Stimulated activated memory B cell treated with anti-CD40 and anti-IgM and Interleukin-4, amounts not matched to agents 10 μg/mL and 1 μg/mL and 100 μg/mL, for 72 hours (primary cell): ENCODE measurements around the gene SRM.
A peak's percentile ranks its signal among the peaks of the same experiment; 100 is the strongest.
"Not testable (repeated sequence)": the region's sequence is repeated elsewhere in the genome, so short reads cannot be mapped to it uniquely, and the experiment has no call there.

ENCODE experiments used
- ATAC-seq: fragments of 150-1000 bp; cut with Tn5 transposase; 2 replicates; pipeline ENCODE4 v1.10.0; 2021
- H3K27ac Mint-ChIP-seq: one replicate; pipeline ENCODE4 v1.8.0; 2022; ENCODE audit warnings: mild to moderate bottlenecking, mixed read lengths
- H3K27me3 Mint-ChIP-seq: one replicate; pipeline ENCODE4 v1.8.0; 2022; ENCODE audit warnings: mixed read lengths
- H3K36me3 Mint-ChIP-seq: one replicate; pipeline ENCODE4 v1.8.0; 2022; ENCODE audit warnings: mixed read lengths
- H3K4me1 Mint-ChIP-seq: one replicate; pipeline ENCODE4 v1.8.0; 2022; ENCODE audit warnings: mixed read lengths
- H3K4me3 Mint-ChIP-seq: one replicate; pipeline ENCODE4 v1.8.0; 2022; ENCODE audit warnings: mild to moderate bottlenecking, moderate library complexity, mixed read lengths
- H3K9me3 Mint-ChIP-seq: one replicate; pipeline ENCODE4 v1.8.0; 2022; ENCODE audit warnings: mixed read lengths

The SRM gene

GRCh38 chr1:11059968-11060830, at the start of gene SRM:
Gene SRM (minus strand): TSS chr1:11060018. CDS start chr1:11059943, 75 bp downstream.
- peak within 1 kb of the TSS; percentile 89 for H3K27ac Mint-ChIP-seq
- peak within 1 kb of the TSS; percentile 92 for H3K4me3 Mint-ChIP-seq
- H3K27me3 Mint-ChIP-seq: no peaks in the 10 kb centered on the region
- H3K9me3 Mint-ChIP-seq: no peaks in the 10 kb centered on the region
- H3K36me3 Mint-ChIP-seq: peaks cover 28% of the 10 kb centered on the region
- ATAC-seq: peak; percentile 97
- peaks cover 52% of the 10 kb centered on the region for H3K4me1 Mint-ChIP-seq

GRCh38 chr1:11109047-11109760, 49.4 kb upstream of the SRM start:
- H3K27ac Mint-ChIP-seq: no peak overlapping the region
- H3K4me1 Mint-ChIP-seq: no peaks in the 10 kb centered on the region
- no peak for ATAC-seq
- no peak overlapping the region for H3K4me3 Mint-ChIP-seq
- peaks cover 60% of the 10 kb centered on the region for H3K36me3 Mint-ChIP-seq
- no peaks in the 10 kb centered on the region for H3K9me3 Mint-ChIP-seq
- H3K27me3 Mint-ChIP-seq: no peaks in the 10 kb centered on the region

DNA sequence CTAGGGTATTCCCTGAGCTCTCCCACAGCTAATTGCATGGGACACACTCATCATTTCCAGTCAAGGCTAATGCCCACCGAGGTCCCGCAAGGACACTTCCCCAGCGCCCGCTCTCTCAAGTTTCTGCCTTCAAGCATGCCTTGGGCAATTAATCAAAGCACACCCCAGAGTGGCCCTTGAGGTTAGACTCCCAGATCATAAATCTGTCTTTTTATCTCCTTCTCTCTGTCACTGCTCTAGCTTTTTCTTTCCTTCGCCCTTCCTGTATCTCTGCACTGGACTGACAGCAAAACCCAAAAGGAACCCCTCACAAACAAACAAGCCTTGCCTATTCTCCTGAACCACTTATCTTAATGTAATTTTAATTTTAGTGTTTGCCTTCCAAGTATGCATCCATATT, 47.8 kb upstream of the SRM start:
- Mint-ChIP-seq H3K4me1 (no peaks in the 10 kb centered on the region), H3K27me3 (no peaks in the 10 kb centered on the region), H3K4me3 (no peak overlapping the region)

DNA sequence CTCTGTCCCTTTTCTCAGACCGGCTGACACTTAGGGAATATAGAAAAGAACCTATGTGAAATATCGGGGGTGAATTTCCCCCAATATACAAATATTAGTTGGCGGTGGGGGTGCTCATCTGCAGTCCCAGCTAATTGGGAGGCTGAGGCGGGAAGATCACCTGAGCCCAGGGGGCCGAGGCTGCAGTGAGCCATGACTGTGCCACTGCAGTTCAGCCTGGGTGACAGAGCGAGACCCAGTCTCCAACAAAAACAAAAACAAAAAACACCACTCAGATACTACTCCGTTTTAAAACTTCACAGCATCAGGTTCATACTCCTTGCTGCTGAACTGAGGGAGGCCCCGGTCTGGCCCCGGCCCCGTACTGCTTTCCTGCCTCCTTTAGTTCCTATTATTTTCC, 45.8 kb upstream of the SRM start:
- Mint-ChIP-seq H3K27ac (no peak overlapping the region), H3K4me1 (no peaks in the 10 kb centered on the region), H3K9me3 (no peaks in the 10 kb centered on the region), H3K36me3 (peaks cover 40% of the 10 kb centered on the region), H3K4me3 (no peak overlapping the region), H3K27me3 (no peaks in the 10 kb centered on the region)
- no peak for ATAC-seq

More for the DNA sequence above, 47.8 kb upstream of the SRM start:
- Mint-ChIP-seq H3K27ac (no peak overlapping the region), H3K9me3 (no peaks in the 10 kb centered on the region), H3K36me3 (peaks cover 49% of the 10 kb centered on the region)
- ATAC-seq: no peak

- peak overlapping the region; percentile 3 for H3K27ac Mint-ChIP-seq
- H3K4me3 Mint-ChIP-seq: peak overlapping the region; percentile 8
- H3K36me3 Mint-ChIP-seq: peaks cover 12% of the 10 kb centered on the region
- peaks cover 13% of the 10 kb centered on the region for H3K4me1 Mint-ChIP-seq
- H3K27me3 Mint-ChIP-seq: no peaks in the 10 kb centered on the region
- H3K9me3 Mint-ChIP-seq: no peaks in the 10 kb centered on the region
- no peak for ATAC-seq
These were observed 41.5 kb upstream of the SRM start for GRCh38 chr1:11101347-11101746.

DNA sequence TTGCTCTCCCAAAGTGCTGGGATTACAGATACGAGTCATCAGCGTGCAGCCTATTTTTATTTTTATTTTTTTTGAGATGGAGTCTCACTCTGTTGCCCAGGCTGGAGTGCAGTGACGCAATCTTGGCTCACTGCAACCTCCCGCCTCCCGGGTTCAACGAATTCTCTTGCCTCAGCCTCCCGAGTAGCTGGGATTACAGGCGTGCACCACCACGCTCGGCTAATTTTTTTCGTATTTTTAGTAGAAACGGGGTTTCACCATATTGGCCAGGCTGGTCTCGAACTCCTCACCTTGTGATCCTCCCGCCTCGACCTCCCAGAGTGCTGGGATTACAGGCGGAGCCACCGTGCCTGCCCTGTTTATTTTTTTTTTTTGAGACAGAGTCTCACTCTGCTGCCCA, 41.0 kb upstream of the SRM start:
- H3K4me3 Mint-ChIP-seq, H3K27me3 Mint-ChIP-seq, H3K9me3 Mint-ChIP-seq, H3K36me3 Mint-ChIP-seq, ATAC-seq: not testable (repeated sequence)
- Mint-ChIP-seq H3K4me1 (peaks cover 13% of the 10 kb centered on the region), H3K27ac (peak overlapping the region; percentile 95)

- Mint-ChIP-seq H3K27me3 (no peaks in the 10 kb centered on the region), H3K9me3 (no peaks in the 10 kb centered on the region), H3K27ac (peak overlapping the region; percentile 95), H3K4me3 (peak overlapping the region; percentile 92), H3K36me3 (peaks cover 8% of the 10 kb centered on the region), H3K4me1 (peaks cover 13% of the 10 kb centered on the region)
- ATAC-seq: no peak
These were observed 40.3 kb upstream of the SRM start for GRCh38 chr1:11100149-11100493.

DNA sequence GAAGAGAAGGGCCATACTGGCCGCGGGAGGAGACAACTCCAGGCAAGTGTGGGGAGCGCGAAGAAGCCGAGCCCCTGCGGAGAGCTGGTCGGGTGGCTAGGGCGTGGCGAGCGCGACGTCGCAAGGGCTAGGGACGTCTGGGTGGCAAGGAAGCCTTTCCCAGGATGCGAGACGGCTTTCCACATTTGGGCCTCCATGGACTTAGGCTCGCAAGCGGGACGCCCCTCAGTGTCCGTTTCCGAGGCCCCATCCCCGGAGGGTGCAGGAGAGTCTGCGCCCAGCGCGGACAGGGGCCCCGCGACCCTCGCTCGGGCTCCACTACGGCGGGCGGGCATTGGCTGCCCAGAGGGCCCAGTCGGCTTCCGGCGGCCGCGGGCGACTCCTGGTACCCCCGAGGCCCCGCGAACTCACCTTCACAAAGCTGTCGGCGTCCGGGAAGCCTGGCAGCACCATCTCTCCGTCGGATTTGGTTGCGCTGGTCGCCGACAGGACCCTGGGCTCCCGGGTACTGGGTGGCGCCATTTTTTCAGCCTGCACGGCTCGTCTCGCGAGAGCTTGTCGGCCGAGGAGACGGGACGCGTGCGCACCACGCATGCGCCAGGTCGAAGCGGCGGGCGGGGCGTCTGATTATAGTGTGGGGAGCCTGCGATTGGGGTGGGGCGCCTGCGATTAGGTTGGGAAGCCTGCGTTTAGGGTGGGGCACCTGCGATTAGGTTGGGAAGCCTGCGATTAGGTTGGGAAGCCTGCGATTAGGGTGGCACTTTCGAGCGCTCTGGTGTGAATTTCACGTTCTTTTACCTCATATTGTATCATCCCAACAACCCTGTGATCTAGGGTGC, 39.7 kb upstream of the SRM start, which contains the start of gene EXOSC10:
Gene EXOSC10 (minus strand): TSS at position 560 of the 839 bp plus-strand sequence. CDS start 38 bp downstream, at position 522.
- Mint-ChIP-seq H3K36me3 (peaks cover 8% of the 10 kb centered on the region), H3K27me3 (no peaks in the 10 kb centered on the region), H3K4me1 (peaks cover 13% of the 10 kb centered on the region), H3K4me3 (peak within 1 kb of the TSS; percentile 92), H3K9me3 (no peaks in the 10 kb centered on the region), H3K27ac (peak within 1 kb of the TSS; percentile 95)
- ATAC-seq: peak; percentile 97

- no peak for ATAC-seq
- peak overlapping the region; percentile 92 for H3K4me3 Mint-ChIP-seq
These were observed 39.1 kb upstream of the SRM start for GRCh38 chr1:11098931-11099309.

DNA sequence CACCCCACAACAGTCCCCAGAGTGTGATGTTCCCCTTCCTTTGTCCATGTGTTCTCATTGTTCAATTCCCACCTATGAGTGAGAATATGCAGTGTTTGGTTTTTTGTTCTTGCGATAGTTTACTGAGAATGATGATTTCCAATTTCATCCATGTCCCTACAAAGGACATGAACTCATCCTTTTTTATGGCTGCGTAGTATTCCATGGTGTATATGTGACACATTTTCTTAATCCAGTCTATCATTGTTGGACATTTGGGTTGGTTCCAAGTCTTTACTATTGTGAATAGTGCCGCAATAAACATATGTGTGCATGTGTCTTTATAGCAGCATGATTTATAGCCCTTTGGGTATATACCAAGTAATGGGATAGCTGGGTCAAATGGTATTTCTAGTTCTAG, 24.0 kb upstream of the SRM start:
- H3K4me1 Mint-ChIP-seq, H3K27ac Mint-ChIP-seq, ATAC-seq, H3K27me3 Mint-ChIP-seq, H3K9me3 Mint-ChIP-seq, H3K4me3 Mint-ChIP-seq: not testable (repeated sequence)
- H3K36me3 Mint-ChIP-seq: peaks cover 57% of the 10 kb centered on the region

More at GRCh38 chr1:11098931-11099309, 39.1 kb upstream of the SRM start:
- H3K27ac Mint-ChIP-seq: peak overlapping the region; percentile 95
- H3K27me3 Mint-ChIP-seq: no peaks in the 10 kb centered on the region
- no peaks in the 10 kb centered on the region for H3K9me3 Mint-ChIP-seq
- peaks cover 8% of the 10 kb centered on the region for H3K36me3 Mint-ChIP-seq
- H3K4me1 Mint-ChIP-seq: peaks cover 13% of the 10 kb centered on the region

DNA sequence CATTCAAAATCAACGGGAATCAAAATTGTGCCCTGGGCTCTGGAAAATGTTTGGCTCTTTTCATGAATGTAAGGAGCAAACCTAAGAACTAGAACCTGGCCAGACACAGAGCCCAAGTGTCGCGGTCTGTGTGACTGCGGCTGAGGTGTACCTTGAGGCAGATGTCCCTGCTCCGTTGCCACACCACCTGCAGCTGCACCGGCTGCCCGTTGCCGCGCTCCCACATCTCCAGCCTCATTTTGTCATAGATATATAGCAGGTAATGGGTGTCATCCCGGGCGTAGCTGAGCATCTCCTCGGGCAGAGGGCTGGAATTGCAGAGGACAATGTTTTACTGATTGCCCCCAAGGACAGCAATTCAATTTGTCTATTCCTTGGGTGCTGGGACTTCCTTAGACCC, 21.1 kb upstream of the SRM start:
- no peak overlapping the region for H3K27ac Mint-ChIP-seq
- ATAC-seq: no peak
- H3K4me1 Mint-ChIP-seq: no peaks in the 10 kb centered on the region
- no peak overlapping the region for H3K4me3 Mint-ChIP-seq
- peaks cover 55% of the 10 kb centered on the region for H3K36me3 Mint-ChIP-seq
- H3K27me3 Mint-ChIP-seq: no peaks in the 10 kb centered on the region
- no peaks in the 10 kb centered on the region for H3K9me3 Mint-ChIP-seq

- H3K9me3 Mint-ChIP-seq: no peaks in the 10 kb centered on the region
These were observed 18.8 kb upstream of the SRM start for GRCh38 chr1:11078631-11079030.

GRCh38 chr1:11073398-11073797, 13.6 kb upstream of the SRM start:
- peak; percentile 72 for ATAC-seq
- peaks cover 62% of the 10 kb centered on the region for H3K36me3 Mint-ChIP-seq
- H3K4me1 Mint-ChIP-seq, H3K4me3 Mint-ChIP-seq, H3K27me3 Mint-ChIP-seq, H3K9me3 Mint-ChIP-seq: not testable (repeated sequence)
- H3K27ac Mint-ChIP-seq: peak overlapping the region; percentile 4

More at GRCh38 chr1:11078631-11079030, 18.8 kb upstream of the SRM start:
- Mint-ChIP-seq H3K27ac (no peak overlapping the region), H3K4me1 (no peaks in the 10 kb centered on the region), H3K27me3 (no peaks in the 10 kb centered on the region), H3K36me3 (peaks cover 52% of the 10 kb centered on the region), H3K4me3 (no peak overlapping the region)
- no peak for ATAC-seq

DNA sequence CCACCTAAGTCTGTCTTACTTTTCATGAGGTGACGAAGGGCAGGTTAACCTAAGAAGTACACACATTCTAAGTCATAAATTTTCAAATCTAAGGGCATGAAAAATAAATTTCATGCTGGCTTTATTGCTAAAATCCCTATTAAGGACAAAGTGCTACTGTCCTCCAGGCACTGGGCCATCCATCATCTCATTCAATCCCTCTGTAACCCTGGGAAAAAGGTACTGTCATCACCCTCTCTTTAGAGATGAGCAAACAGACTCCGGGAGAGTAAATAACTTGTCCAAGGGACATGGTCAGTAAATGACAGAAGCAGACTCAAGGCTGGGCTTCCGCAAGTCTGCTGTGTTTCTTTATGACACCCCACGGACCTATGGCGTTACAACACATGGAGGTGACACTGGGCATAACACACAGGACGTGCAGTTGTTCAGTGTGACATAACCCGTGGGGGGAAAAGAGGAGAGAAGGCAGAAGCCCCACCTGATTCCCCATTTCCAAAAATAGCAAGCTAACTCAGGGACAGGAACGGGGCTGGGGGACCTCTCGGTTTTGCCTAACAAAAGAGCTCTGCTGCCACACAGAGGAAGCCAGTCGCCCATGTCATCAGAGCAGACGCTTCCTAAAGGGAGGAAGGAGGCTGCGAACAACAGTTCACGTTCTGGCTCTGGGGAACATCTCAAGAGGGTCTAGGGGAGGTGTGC, 12.5 kb upstream of the SRM start:
- Mint-ChIP-seq H3K36me3 (peaks cover 65% of the 10 kb centered on the region), H3K27ac (peak overlapping the region; percentile 4), H3K27me3 (no peaks in the 10 kb centered on the region), H3K4me1 (peaks cover 5% of the 10 kb centered on the region), H3K9me3 (no peaks in the 10 kb centered on the region), H3K4me3 (no peak overlapping the region)
- peak; percentile 56 for ATAC-seq
